ENCODE measurements around the gene RPS19BP1. TPM values are rescaled to one million over a fixed set of nuclear protein-coding genes. Genes with fewer than 3 reads are reported as not detected.
A peak's percentile ranks its signal among the peaks of the same experiment; 100 is the strongest.

The RPS19BP1 gene
- total and polyA plus RNA-seq, 2 donors (not counting 1 experiment from before 2014, with no cell fraction given), result 60.3 to 74.8 TPM

DNA sequence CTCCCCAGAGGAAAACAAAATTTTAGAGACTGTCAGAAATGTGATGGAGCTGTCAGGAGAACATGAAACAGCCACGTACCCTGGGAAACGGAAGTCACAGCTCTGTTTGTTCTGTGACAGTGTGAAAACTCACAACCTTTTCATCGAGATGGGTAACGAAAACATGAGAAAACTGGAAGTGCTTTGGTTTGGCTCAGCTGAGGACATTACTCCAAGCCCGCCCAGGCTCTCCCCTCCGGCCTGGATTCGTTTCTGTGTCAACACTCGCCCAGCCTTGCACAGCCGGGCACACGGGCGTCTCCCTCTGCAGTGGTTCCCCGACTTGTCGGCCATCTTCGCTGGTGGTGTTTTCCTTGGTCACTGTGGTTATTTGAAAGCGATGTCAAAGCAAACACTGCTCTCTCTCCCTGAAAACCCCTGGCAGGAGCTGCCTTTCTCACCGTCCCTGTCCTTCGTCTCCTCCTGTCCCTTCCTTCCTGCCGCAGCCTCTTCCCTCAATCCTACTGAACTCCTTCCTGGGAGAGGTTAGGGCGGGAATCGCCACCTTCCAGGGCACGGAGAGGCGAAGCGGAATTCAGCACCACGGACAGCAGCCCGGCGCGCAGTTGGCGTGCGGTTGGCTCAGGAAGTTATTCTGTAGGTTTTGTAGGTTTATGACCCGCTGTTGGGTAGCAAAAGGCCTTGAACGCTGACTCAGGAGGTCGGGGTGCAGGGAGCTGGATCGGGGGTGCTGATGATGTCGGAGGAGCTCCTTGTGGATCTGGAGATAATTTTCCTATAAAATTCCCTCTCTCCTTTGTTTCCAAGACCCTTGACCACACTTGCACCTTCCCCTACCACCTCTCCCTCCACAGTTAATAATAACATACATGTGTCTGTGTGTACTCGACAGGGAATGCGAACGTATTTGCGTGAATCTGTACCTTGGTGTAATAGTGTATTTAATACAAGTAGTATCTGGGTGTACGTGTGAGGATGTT lies 13.1 kb upstream of the RPS19BP1 start:
- Histone ChIP-seq H3K79me2 (ENCODE audit: control insufficient read depth, insufficient read depth, low read length) (no peaks in the 10 kb centered on the region), H3K36me3 (replicated peaks in 1 of 2; ENCODE audit: control extremely low read depth in 1 of 2, control insufficient read depth in 1 of 2, extremely low read depth in 1 of 2, insufficient read depth in 2 of 2, low read length in 1 of 2) (no peaks in the 10 kb centered on the region), H3K9ac (ENCODE audit: low read length) (no peak overlapping the region), H3K27ac (ENCODE audit: low read length in 2 of 2) (no peak overlapping the region), H3K4me3 (ENCODE audit: control extremely low read depth in 1 of 5, extremely low read depth in 1 of 5, insufficient read depth in 1 of 5, low read depth in 2 of 5, low read length in 4 of 5) (no peak overlapping the region), H3K27me3 (replicated peaks in 1 of 4; ENCODE audit: control extremely low read depth in 1 of 4, control insufficient read depth in 3 of 4, insufficient read depth in 4 of 4, low read length in 3 of 4) (peaks cover 0 to 47% (median 20%) of the 10 kb centered on the region in 4 experiments), H2AFZ (ENCODE audit: insufficient read depth, low read depth, low read length, poor library complexity, severe bottlenecking) (no peak overlapping the region), H3K4me2 (replicated peaks; ENCODE audit: low read depth, low read length, poor library complexity, severe bottlenecking) (no peak overlapping the region), H3K9me3 (ENCODE audit: control extremely low read depth in 1 of 3, control insufficient read depth in 2 of 3, insufficient read depth in 1 of 3, low read length in 2 of 3) (peaks cover 0 to 15% (median 0%) of the 10 kb centered on the region in 3 donors), H3K4me1 (ENCODE audit: control insufficient read depth in 2 of 2, insufficient read depth in 2 of 2, low read length in 2 of 2) (peaks cover 0 to 8% of the 10 kb centered on the region in 2 donors), H4K20me1 (ENCODE audit: control insufficient read depth, insufficient read depth, low read length, poor library complexity, severe bottlenecking) (no peaks in the 10 kb centered on the region)
- Mint-ChIP-seq H3K27me3 (peaks cover 54% of the 10 kb centered on the region), H3K4me1 (peaks cover 4% of the 10 kb centered on the region), H3K4me3 (no peak overlapping the region), H3K9me3 (ENCODE audit: insufficient read depth) (no peaks in the 10 kb centered on the region), H3K27ac (peak overlapping the region; percentile 61)
- ATAC-seq (ENCODE audit: low read depth) (peak; percentile 36), DNase-seq (peak; percentile 70)
- POLR2A ChIA-PET, result interaction anchor here (0.6 kb wide), 1 partner anchor 28 kb away, joined by 3 read pairs; no protein-coding TSS in a partner anchor
- CTCF ChIA-PET, result interaction anchor here (0.5 to 9.0 kb wide), 6 partner anchors 9 to 479 kb away, joined by 3 to 75 read pairs (median 4); no protein-coding TSS in a partner anchor
- TF ChIP-seq EZH2 (IDR thresholded peaks at IDR 0.05; ENCODE audit: borderline replicate concordance, insufficient read depth, low read depth, low read length, poor library complexity, severe bottlenecking), result no peak
- TF ChIP-seq, protein P1, sequence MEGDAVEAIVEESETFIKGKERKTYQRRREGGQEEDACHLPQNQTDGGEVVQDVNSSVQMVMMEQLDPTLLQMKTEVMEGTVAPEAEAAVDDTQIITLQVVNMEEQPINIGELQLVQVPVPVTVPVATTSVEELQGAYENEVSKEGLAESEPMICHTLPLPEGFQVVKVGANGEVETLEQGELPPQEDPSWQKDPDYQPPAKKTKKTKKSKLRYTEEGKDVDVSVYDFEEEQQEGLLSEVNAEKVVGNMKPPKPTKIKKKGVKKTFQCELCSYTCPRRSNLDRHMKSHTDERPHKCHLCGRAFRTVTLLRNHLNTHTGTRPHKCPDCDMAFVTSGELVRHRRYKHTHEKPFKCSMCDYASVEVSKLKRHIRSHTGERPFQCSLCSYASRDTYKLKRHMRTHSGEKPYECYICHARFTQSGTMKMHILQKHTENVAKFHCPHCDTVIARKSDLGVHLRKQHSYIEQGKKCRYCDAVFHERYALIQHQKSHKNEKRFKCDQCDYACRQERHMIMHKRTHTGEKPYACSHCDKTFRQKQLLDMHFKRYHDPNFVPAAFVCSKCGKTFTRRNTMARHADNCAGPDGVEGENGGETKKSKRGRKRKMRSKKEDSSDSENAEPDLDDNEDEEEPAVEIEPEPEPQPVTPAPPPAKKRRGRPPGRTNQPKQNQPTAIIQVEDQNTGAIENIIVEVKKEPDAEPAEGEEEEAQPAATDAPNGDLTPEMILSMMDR (IDR thresholded peaks at IDR 0.05), result no peak
- WGBS (ENCODE audit: insufficient coverage), result 36% methylated on average over 28 of the region's 39 CpGs
- intact Hi-C loops (cut with micrococcal nuclease), result no loop called here

Measured in B cell (primary cell).